HUES48 (cell line): ENCODE data around the gene FUT7.
"Not testable (repeated sequence)": the region's sequence is repeated elsewhere in the genome, so short reads cannot be mapped to it uniquely, and the experiment has no call there.

Source experiments
- H3K27ac ChIP-seq: one replicate; pipeline ENCODE4 v1.7.0; 2013; ENCODE audit warnings: low read depth, low read length, inconsistent platforms
- H3K27me3 ChIP-seq: 2 replicates; pipeline ENCODE4 v1.6.1; 2013; ENCODE audit warnings: mild to moderate bottlenecking, low read length; ENCODE audit not compliant: control insufficient read depth, insufficient read depth
- H3K36me3 ChIP-seq: 2 replicates; pipeline ENCODE4 v1.6.1; 2013; ENCODE audit warnings: low read length; ENCODE audit not compliant: control insufficient read depth, insufficient read depth
- H3K4me1 ChIP-seq: 2 replicates; pipeline ENCODE4 v1.6.1; 2013; ENCODE audit warnings: mild to moderate bottlenecking, low read length; ENCODE audit not compliant: control insufficient read depth, insufficient read depth
- H3K4me3 ChIP-seq: 2 replicates; pipeline ENCODE4 v1.5.1; 2013; ENCODE audit warnings: mild to moderate bottlenecking, low read depth, low read length
- H3K9ac ChIP-seq: 2 replicates; pipeline ENCODE4 v1.6.1; 2013; ENCODE audit warnings: mild to moderate bottlenecking, low read depth, low read length, moderate library complexity
- H3K9me3 ChIP-seq: 2 replicates; pipeline ENCODE4 v1.6.1; 2013; ENCODE audit warnings: low read length; ENCODE audit not compliant: control insufficient read depth, insufficient read depth

Gene FUT7

DNA sequence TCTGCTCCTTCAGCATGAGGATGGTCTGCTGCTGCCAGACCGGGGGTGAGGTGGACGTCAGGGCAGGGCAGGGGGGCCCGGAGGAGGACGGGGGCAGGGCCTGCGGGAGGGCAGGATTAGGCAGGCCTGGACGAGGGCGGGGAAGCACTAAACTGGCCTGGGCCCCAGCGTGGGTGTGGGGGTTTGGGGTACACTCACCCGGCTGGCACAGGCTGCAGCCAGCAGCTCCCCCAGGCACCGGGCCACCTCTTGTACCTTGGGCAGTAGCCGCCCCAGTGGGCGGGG is 32.9 kb upstream of the FUT7 start:
- Histone ChIP-seq H3K36me3 (peaks cover 9% of the 10 kb centered on the region; the same call in 1 of the 2 replicates), H3K27ac (no peak overlapping the region), H3K4me3 (no peak overlapping the region), H3K27me3 (peaks cover 6% of the 10 kb centered on the region), H3K9ac (no peak overlapping the region), H3K4me1 (peaks cover 4% of the 10 kb centered on the region; the same call in 1 of the 2 replicates), H3K9me3 (no peaks in the 10 kb centered on the region)

DNA sequence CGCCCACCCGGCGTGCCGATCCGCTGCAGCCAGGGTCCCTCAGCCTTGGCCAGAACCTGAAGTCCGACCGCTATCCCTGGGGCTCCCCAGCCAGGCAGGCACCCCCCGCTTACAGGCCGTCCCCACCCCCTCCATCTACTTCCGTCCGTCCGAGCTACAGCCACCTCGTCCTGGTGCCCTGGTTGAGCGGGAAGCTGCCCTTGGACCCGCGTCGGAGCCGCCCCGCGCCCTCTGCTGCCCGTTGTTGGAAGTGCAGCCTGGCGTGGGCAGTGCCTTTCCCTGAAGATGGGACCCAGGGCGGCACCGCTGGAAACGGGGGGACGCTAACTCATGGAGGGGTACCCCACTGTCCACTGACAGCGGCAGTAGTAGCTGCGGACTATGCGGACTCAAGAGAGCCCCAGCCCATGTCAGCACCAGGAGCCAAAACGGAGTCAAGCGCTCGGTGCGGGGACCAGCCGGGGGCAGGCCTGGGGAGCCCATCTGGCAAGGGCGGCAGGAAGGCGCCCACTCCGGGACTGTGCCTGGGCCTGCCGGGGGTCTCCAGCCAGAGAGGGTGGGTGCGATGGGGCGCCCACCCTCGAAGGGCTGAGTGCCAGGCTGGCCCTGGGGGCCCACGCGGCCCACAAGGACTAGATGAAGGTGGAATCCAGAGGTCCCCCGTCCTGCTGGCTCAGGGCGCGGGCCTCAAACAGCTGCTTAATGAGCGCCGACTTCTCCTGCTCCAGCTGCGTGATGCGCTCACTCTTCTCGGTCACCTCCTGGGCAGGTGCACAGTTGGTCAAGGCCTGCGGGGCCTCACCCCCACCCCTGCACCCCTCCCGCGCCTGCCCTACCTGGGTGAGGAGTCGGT is 32.4 kb upstream of the FUT7 start:
- Histone ChIP-seq H3K9ac (no peak overlapping the region), H3K4me1 (peaks cover 4% of the 10 kb centered on the region; the same call in 1 of the 2 replicates), H3K9me3 (no peaks in the 10 kb centered on the region), H3K4me3 (no peak overlapping the region), H3K36me3 (peaks cover 9% of the 10 kb centered on the region; the same call in 1 of the 2 replicates), H3K27me3 (peaks cover 2% of the 10 kb centered on the region), H3K27ac (no peak overlapping the region)

DNA sequence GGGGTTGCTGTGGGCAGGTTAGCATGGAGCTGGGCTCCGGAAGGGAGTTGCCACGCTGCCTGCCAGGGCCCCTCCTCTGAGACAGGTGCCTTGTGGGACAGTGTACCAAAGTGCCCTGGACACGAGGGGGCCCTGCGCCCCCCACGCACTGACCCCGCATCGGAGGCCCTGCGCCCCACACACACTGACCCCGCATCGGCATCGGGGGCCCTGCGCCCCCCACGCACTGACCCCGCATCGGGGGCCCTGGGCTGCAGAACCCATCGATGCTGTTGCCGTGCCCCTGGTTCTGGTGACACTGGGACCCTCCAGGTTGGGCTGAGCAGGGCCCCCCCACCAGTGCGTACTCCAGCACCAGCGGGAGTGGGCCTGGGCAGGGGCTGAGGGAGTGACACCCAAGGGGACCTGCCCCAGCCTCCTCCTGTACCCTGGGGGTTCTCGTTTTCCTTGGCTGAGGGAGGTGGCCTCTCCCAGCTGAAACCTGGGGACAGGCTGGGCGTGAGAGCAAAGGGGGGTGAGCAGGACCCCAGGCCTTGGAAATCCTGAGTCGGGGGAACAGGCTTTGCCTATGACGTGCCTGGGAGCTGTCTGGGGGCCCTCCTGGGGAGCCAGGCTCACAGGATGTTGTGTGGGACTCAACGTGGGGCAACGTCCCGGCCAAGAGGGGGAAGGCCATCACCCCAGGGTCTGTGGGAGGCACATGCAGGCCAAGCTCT is 31.6 kb upstream of the FUT7 start:
- H3K27ac ChIP-seq = no peak overlapping the region
- H3K36me3 ChIP-seq = peaks cover 9% of the 10 kb centered on the region; the same call in 1 of the 2 replicates
- no peak overlapping the region for H3K4me3 ChIP-seq
- no peaks in the 10 kb centered on the region for H3K27me3 ChIP-seq
- no peaks in the 10 kb centered on the region for H3K9me3 ChIP-seq
- no peak overlapping the region for H3K9ac ChIP-seq
- 0 out of 2 replicates have a peak, but pooled peaks cover 4% of the 10 kb centered on the region for H3K4me1 ChIP-seq

DNA sequence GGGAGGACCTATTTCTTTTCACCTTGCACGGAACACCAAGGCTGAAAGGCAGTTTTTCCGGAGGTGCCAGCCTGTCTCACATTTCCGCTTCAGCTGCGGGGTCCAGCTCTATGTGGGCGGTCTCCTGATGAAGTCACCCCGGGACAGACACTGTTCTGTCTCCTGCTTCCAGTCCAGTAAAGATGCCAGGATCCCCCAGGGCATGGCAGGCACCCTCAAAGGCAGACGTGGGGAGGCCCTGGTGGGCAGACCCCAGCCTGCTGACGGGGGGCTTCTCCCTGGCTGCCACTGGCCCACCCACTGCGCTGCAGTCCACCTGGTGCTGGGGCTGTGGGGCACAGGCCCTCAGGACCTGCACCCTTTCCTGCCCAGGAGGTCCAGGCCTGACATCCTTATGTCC is 30.9 kb upstream of the FUT7 start:
- not testable (repeated sequence) for H3K4me3 ChIP-seq, H3K27ac ChIP-seq, H3K27me3 ChIP-seq, H3K9ac ChIP-seq, H3K9me3 ChIP-seq, H3K36me3 ChIP-seq, H3K4me1 ChIP-seq

DNA sequence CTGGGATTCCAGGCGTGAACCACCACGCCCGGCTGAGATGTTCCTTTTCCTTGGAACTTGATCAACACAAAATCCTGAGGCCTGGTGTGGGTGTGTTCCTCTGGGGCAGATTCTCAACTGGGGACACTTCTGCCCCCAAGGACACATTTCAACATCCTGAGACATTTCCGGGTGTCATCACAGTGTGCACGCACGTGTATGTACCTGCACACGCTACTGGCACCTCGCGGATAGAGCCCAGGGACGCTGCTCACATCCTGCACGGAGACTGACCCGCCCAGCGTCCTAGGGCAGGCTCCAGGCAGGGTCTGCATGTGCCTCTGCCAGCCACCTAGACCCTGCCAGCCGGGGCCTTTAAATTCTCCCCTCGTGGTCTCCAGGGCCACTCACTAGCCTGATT is 30.5 kb upstream of the FUT7 start:
- Histone ChIP-seq H3K9ac (no peak overlapping the region), H3K9me3 (no peaks in the 10 kb centered on the region), H3K4me3 (no peak overlapping the region), H3K27ac (no peak overlapping the region), H3K27me3 (no peaks in the 10 kb centered on the region), H3K36me3 (peaks cover 9% of the 10 kb centered on the region; the same call in 1 of the 2 replicates), H3K4me1 (no peaks in the 10 kb centered on the region)

DNA sequence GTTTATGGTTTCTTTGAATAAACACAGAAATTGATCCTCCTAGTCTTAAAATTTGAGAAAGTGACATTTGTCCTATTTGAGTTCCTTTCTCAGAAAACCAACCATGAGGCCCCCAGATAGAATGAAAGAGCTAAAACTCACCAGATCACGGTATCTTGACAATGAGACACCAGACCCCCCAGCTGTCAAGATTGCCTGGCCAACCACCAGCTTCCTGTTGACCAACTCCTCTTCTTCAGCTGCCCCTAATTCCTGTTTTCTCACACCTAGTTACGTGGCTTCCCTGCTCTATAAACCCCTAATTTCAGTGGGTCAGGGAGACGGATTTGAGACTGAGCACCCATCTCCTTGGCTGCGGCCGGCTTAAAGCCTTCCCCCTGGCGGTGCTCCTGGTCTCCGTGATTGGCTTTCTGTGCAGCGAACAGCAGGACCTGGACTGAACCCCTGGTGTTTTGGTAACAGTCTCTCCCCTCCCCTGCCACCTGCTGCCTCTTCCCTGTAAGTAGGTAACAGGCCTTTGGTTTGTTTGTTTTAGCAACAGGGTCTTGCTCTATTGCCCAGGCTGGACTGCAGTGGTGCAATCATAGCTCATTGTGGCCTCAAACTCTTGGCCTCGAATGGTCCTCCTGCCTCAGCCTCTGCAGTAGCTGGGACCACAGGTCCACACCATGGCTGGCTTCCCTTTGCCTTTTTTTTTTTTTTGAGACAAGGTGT is 26.8 kb upstream of the FUT7 start:
- Histone ChIP-seq H3K4me3 (no peak overlapping the region), H3K27ac (no peak overlapping the region), H3K9me3 (no peaks in the 10 kb centered on the region), H3K9ac (no peak overlapping the region), H3K27me3 (peaks cover 19% of the 10 kb centered on the region), H3K4me1 (no peaks in the 10 kb centered on the region; the same call in 1 of the 2 replicates), H3K36me3 (no peaks in the 10 kb centered on the region)

DNA sequence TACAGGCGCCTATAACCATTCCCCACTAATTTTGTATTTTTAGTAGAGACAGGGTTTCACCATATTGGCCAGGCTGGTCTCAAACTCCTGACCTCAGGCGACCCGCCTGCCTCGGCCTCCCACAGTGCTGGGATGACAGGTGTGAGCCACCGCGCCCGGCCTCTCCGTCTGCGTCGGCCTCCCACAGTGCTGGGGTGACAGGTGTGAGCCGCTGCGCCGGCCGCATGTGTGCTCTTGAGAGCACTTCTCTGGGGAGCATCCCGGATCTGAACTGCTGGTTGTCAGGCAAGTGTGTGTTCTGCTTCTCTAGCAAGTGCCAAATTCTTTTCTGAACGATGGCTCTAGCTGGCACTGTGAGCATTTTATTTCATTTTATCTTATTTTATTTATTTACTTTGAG is 25.7 kb upstream of the FUT7 start:
- peaks cover 31% of the 10 kb centered on the region for H3K27me3 ChIP-seq
- H3K4me1 ChIP-seq = peaks cover 3% of the 10 kb centered on the region
- no peak overlapping the region for H3K27ac ChIP-seq
- no peak overlapping the region for H3K9ac ChIP-seq
- no peaks in the 10 kb centered on the region for H3K9me3 ChIP-seq
- no peaks in the 10 kb centered on the region for H3K36me3 ChIP-seq
- no peak overlapping the region for H3K4me3 ChIP-seq

DNA sequence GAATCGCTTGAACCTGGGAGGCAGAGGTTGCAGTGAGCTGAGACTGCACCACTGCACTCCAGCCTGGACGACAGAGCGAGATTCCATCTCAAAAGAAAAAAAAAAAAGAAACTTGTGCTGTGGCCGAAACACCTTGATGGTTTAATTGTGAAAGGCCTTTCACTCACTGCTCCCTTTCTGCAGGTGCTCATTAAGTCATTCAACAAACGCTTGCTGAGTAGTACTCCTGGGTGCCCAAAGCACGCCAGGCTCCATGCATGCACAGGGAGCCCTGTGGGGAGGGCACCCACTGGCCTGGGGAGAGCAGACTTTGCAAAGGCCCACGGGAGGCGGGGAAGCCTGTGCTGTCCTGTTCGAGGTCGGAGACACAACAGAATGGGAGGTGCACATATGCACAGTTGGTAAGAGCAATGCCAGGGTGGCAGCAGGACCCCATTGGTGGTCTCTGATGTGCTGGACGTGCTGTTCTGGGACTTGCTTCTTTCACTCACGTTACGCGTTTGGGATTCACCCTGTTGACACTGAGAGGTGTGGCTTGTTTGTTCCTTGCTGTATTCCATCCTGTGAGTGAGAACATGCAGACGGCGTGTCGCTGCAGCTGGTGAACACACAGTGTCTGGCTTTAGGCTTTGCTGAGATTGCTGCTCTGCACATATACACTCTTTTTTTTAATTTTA is 25.0 kb upstream of the FUT7 start:
- H3K4me1 ChIP-seq = peaks cover 3% of the 10 kb centered on the region
- H3K27me3 ChIP-seq = peaks cover 37% of the 10 kb centered on the region

DNA sequence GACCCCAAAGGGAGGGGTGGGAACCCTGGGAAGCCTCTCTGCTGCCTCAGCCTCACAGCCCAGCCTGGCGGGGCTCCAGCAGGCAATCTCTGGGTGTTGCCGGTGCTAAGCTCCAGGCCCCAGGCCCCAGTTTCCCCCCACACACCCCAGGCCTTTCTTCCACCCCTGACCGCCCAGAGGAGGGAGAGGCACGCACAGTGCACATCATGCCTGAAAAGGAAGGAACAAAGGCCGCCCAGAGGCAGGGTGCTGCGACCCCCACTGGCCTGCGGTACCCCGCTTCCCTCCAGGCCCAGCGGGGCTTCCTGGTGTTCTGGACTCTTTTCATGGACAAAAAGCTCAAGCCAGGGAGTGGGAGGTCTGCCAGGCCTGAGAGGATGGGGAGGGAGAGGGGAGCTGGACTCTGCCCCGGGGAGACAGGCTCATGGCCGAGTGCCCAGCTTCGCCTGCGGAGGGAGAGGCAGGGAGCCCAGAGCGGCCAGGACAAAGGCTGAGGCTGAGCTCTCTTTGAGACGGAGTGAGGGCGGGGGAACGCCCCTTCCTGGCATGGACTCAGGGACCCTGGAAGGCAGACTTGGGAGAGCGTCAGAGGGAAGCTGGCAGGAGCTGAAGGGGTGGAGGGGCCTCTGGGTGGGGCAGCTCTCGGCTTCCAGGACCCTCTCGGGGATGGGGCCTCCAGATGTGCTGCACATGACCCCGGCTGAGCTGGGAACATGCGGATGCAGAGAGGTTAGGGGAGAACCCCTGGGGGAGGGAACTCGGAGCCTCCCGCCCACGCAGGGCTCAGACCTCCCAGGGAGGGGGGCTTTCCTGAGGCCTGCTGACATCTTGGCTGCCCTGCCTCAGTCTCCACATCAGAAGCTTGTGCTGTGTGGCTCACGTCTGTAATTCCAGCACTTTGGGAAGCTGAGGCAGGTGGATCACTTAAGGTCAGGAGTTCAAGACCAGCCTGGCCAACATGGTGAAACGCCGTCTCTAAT is 23.8 kb upstream of the FUT7 start:
- Histone ChIP-seq H3K27ac (no peak overlapping the region), H3K9ac (no peak overlapping the region), H3K27me3 (peaks cover 49% of the 10 kb centered on the region)

More for the DNA sequence above, 25.0 kb upstream of the FUT7 start:
- no peaks in the 10 kb centered on the region for H3K36me3 ChIP-seq
- no peak overlapping the region for H3K4me3 ChIP-seq
- no peak overlapping the region for H3K27ac ChIP-seq
- H3K9me3 ChIP-seq = no peaks in the 10 kb centered on the region
- H3K9ac ChIP-seq = no peak overlapping the region

DNA sequence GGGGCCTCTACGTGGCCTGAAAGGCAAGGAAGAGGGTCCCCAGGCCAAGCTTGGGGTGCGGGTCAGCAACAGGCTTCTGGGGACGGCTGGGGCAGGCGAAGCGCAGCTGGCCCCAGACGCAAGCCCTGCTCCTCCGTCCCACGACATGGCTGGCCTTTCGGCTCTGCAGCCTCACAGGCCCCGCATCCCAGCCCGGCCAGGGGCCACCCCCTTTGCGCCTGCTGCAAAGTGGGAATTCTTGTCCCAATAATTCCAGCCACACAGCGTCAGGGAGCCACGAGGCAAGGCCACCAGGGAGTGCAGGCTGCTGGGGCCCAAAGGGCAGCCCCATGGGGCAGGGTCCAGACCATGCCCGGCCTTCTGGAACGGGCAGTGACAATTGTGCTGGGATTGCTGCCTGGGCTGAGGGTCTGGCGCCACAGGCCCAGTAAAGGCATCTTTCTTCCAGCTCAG is 23.1 kb upstream of the FUT7 start:
- Histone ChIP-seq H3K27ac (no peak overlapping the region), H3K4me1 (peaks cover 3% of the 10 kb centered on the region), H3K36me3 (no peaks in the 10 kb centered on the region), H3K9me3 (no peaks in the 10 kb centered on the region), H3K27me3 (peaks cover 56% of the 10 kb centered on the region), H3K4me3 (no peak overlapping the region), H3K9ac (no peak overlapping the region)

More for the DNA sequence above, 23.8 kb upstream of the FUT7 start:
- H3K9me3 ChIP-seq = no peaks in the 10 kb centered on the region
- peaks cover 3% of the 10 kb centered on the region for H3K4me1 ChIP-seq
- no peak overlapping the region for H3K4me3 ChIP-seq
- no peaks in the 10 kb centered on the region for H3K36me3 ChIP-seq
